Body of pancreas (tissue), 4 donors: ENCODE measurements around the gene COL4A4.

Source experiments
- CTCF ChIP-seq, 7 experiments: fragments of 450-650 bp in 4 of 7; fragments of 200-600 bp in 3 of 7; sonication (generic) in 3 of 7; IDR thresholded peaks; one replicate each; pipeline ENCODE4 v1.5.1; 2016 to 2019; ENCODE audit warnings: antibody characterized with exemption in 7 of 7
- POLR2A ChIP-seq, 3 donors: fragments of 450-650 bp; IDR thresholded peaks; one replicate each; pipeline ENCODE4 v1.6.1; 2016; ENCODE audit warnings: antibody characterized with exemption in 3 of 3, mild to moderate bottlenecking in 2 of 3

DNA sequence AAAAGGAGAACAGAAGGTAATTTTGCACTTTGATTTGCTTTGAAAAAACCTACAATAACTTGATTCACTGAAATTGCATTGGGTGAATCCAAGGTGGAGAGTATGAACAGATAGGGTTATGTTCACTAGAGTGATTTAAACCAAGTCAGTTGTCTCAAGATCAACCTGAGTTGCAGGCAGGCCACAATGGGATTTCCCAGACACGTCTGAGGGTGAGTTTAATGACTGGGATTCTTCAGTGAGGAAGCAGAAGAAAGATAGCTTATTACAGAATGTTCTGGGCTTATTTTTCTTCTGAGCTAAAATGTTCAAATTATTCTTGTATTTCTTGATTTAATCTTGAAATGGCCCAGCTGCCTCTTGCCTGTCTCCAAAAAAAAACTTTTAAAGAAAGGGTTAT, 20.1 kb downstream of the COL4A4 start:
- TF ChIP-seq CTCF (IDR thresholded peaks at IDR 0.05) (no peak), POLR2A (IDR thresholded peaks at IDR 0.05) (no peak)
